IMR-90 (cell line): Measurements from ENCODE around the gene CUL9. TPM values are rescaled to one million over a fixed set of nuclear protein-coding genes. Genes with fewer than 3 reads are reported as not detected.

Source experiments
- ATAC-seq: fragments of 200-7000 bp; cut with Tn5 transposase; 2 replicates; pipeline ENCODE4 v1.9.1; 2020; ENCODE audit warnings: low read depth, mild to moderate bottlenecking, moderate library complexity
- BruUV-seq: library from RNA; stranded (reverse); fragments of 400-500 nt; replicated peaks from 2 replicates; lab custom pipeline; 2021; lab: Mats Ljungman, UMichigan
- CTCF ChIA-PET: fragments of 300-600 bp; formaldehyde crosslinking; extraction: SDS; loops from one replicate; lab custom pipeline; 2021; ENCODE audit warnings: antibody characterized with exemption; lab: Yijun Ruan, JAX
- POLR2A ChIA-PET: fragments of 300-600 bp; sonication (Branson Sonifier 250); formaldehyde crosslinking; loops from one replicate; lab custom pipeline; 2022; ENCODE audit warnings: antibody characterized with exemption; ENCODE audit not compliant: unreplicated experiment; lab: Charles Lee
- DNase-seq: peaks from one replicate; pipeline ENCODE4 v3.0.0; 2013
- H2AFZ ChIP-seq: replicated peaks from 2 replicates; pipeline ENCODE3; 2013; ENCODE audit warnings: low read length, mild to moderate bottlenecking; ENCODE audit not compliant: poor library complexity
- H2AK5ac ChIP-seq: 2 replicates; pipeline ENCODE4 v1.6.1; 2013; ENCODE audit warnings: low read depth, low read length, inconsistent platforms
- H2AK9ac ChIP-seq: replicated peaks from 2 replicates; pipeline ENCODE3; 2013; ENCODE audit warnings: mild to moderate bottlenecking, low read depth, low read length, moderate library complexity; ENCODE audit not compliant: poor library complexity
- H2BK120ac ChIP-seq: 2 replicates; pipeline ENCODE4 v1.6.1; 2013; ENCODE audit warnings: low read depth, low read length, inconsistent platforms
- H2BK15ac ChIP-seq: 3 replicates; pipeline ENCODE4 v1.6.1; 2013; ENCODE audit warnings: low read depth, low read length, inconsistent platforms
- H2BK20ac ChIP-seq: 2 replicates; pipeline ENCODE4 v1.6.1; 2013; ENCODE audit warnings: low read depth, mild to moderate bottlenecking, inconsistent platforms, low read length, moderate library complexity
- H2BK5ac ChIP-seq: 2 replicates; pipeline ENCODE4 v1.6.1; 2013; ENCODE audit warnings: mild to moderate bottlenecking, low read depth, low read length, inconsistent platforms; ENCODE audit not compliant: poor library complexity, severe bottlenecking
- H3K14ac ChIP-seq: replicated peaks from 2 replicates; pipeline ENCODE4 v1.6.1; 2013; ENCODE audit warnings: low read depth, low read length, inconsistent platforms
- H3K18ac ChIP-seq: 2 replicates; pipeline ENCODE4 v1.6.1; 2013; ENCODE audit warnings: low read depth, low read length, control low read depth
- H3K23ac ChIP-seq: 2 replicates; pipeline ENCODE4 v1.6.1; 2013; ENCODE audit warnings: low read depth, low read length, inconsistent platforms
- H3K27ac ChIP-seq: 2 replicates; pipeline ENCODE4 v1.5.1; 2013; ENCODE audit warnings: mild to moderate bottlenecking, control low read depth, low read length; ENCODE audit not compliant: insufficient read depth
- H3K27me3 ChIP-seq: 2 replicates; pipeline ENCODE4 v1.6.1; 2013; ENCODE audit warnings: low read length; ENCODE audit not compliant: control insufficient read depth, insufficient read depth
- H3K36me3 ChIP-seq: 2 replicates; pipeline ENCODE4 v1.6.1; 2013; ENCODE audit warnings: low read length, mixed read lengths; ENCODE audit not compliant: control insufficient read depth, insufficient read depth
- H3K4ac ChIP-seq: 2 replicates; pipeline ENCODE4 v1.6.1; 2013; ENCODE audit warnings: low read depth, low read length, inconsistent platforms
- H3K4me1 ChIP-seq: 2 replicates; pipeline ENCODE4 v1.6.1; 2013; ENCODE audit warnings: low read length, mixed read lengths; ENCODE audit not compliant: control insufficient read depth, insufficient read depth
- H3K4me2 ChIP-seq: 2 replicates; pipeline ENCODE4 v1.6.1; 2013; ENCODE audit warnings: low read depth, mild to moderate bottlenecking, control low read depth, low read length, moderate library complexity
- H3K4me3 ChIP-seq: 2 replicates; pipeline ENCODE4 v1.5.1; 2013; ENCODE audit warnings: low read depth, mild to moderate bottlenecking, control low read depth, low read length, moderate library complexity; ENCODE audit not compliant: insufficient read depth
- H3K56ac ChIP-seq: 2 replicates; pipeline ENCODE4 v1.6.1; 2013; ENCODE audit warnings: low read length, inconsistent platforms; ENCODE audit not compliant: insufficient read depth; ENCODE audit errors: extremely low read depth
- H3K79me1 ChIP-seq, 2 experiments: 2 replicates each; pipeline ENCODE4 v1.6.1; 2013; ENCODE audit warnings: low read length in 2 of 2, inconsistent platforms in 1 of 2, low read depth in 1 of 2
- H3K9ac ChIP-seq: 2 replicates; pipeline ENCODE4 v1.6.1; 2013; ENCODE audit warnings: low read depth, low read length, control low read depth
- H3K9me1 ChIP-seq: 2 replicates; pipeline ENCODE4 v1.6.1; 2013; ENCODE audit warnings: low read length, inconsistent platforms; ENCODE audit not compliant: insufficient read depth
- H3K9me3 ChIP-seq: 2 replicates; pipeline ENCODE4 v1.6.1; 2013; ENCODE audit warnings: low read length; ENCODE audit not compliant: control insufficient read depth, insufficient read depth
- H4K20me1 ChIP-seq: 2 replicates; pipeline ENCODE4 v1.6.1; 2013; ENCODE audit warnings: low read length, inconsistent platforms; ENCODE audit not compliant: insufficient read depth
- H4K5ac ChIP-seq: 2 replicates; pipeline ENCODE4 v1.6.1; 2013; ENCODE audit warnings: mild to moderate bottlenecking, low read depth, low read length, control low read depth
- H4K8ac ChIP-seq, 2 experiments: 2 replicates each; pipeline ENCODE4 v1.6.1; 2013; ENCODE audit warnings: low read depth in 2 of 2, low read length in 2 of 2, control low read depth in 1 of 2, inconsistent platforms in 1 of 2
- H4K91ac ChIP-seq: 2 replicates; pipeline ENCODE4 v1.6.1; 2013; ENCODE audit warnings: low read depth, low read length, inconsistent platforms; ENCODE audit not compliant: insufficient read depth
- BHLHE40 ChIP-seq: fragments of 150-350 bp; IDR thresholded peaks from 2 replicates; pipeline ENCODE4 v1.6.1; 2016; ENCODE audit warnings: mild to moderate bottlenecking, low read depth, low read length
- CEBPB ChIP-seq: IDR thresholded peaks from 2 replicates; pipeline ENCODE4 v1.6.1; 2012; ENCODE audit warnings: low read depth, low read length, improper control_type of control experiment
- ELK1 ChIP-seq: fragments of 150-350 bp; IDR thresholded peaks from 2 replicates; pipeline ENCODE4 v1.6.1; 2016; ENCODE audit warnings: low read depth, mild to moderate bottlenecking, low read length, moderate library complexity, borderline replicate concordance
- FOS ChIP-seq: fragments of 150-350 bp; IDR thresholded peaks from 2 replicates; pipeline ENCODE4 v1.6.1; 2016; ENCODE audit warnings: low read depth, low read length
- MAFK ChIP-seq: IDR thresholded peaks from 2 replicates; pipeline ENCODE4 v1.6.1; 2012; ENCODE audit warnings: low read depth, low read length, improper control_type of control experiment
- MAZ ChIP-seq: IDR thresholded peaks from 2 replicates; pipeline ENCODE4 v1.6.1; 2012; ENCODE audit warnings: low read depth, mild to moderate bottlenecking, low read length, improper control_type of control experiment, moderate library complexity, borderline replicate concordance
- MXI1 ChIP-seq: IDR thresholded peaks from 2 replicates; pipeline ENCODE4 v1.6.1; 2012; ENCODE audit warnings: low read depth, mild to moderate bottlenecking, low read length, moderate library complexity, borderline replicate concordance
- NFE2L2 ChIP-seq: fragments of 150-350 bp; IDR thresholded peaks from 2 replicates; pipeline ENCODE4 v1.6.1; 2016; ENCODE audit warnings: low read depth, mild to moderate bottlenecking, low read length
- POLR2A ChIP-seq: IDR thresholded peaks from 2 replicates; pipeline ENCODE4 v1.6.1; 2012; ENCODE audit warnings: mild to moderate bottlenecking, low read depth, low read length
- RCOR1 ChIP-seq: IDR thresholded peaks from 2 replicates; pipeline ENCODE4 v1.6.1; 2012; ENCODE audit warnings: mild to moderate bottlenecking, low read length, improper control_type of control experiment; ENCODE audit not compliant: insufficient replicate concordance
- WGBS, 2 experiments: methylation state at CpG; one replicate each; pipeline versions ENCODE4 v1.1.5 to v1.1.7; 2013; ENCODE audit warnings: missing lambda C conversion rate in 2 of 2; ENCODE audit not compliant: insufficient read length in 1 of 2; ENCODE audit errors: extremely low coverage in 2 of 2; 5-methylcytosine and 5-hydroxymethylcytosine counted together
- dilution Hi-C: fragments of 300-500 bp; cut with HindIII; formaldehyde crosslinking; loops from one replicate; pipeline ENCODE4 v1.14.3; 2018; ENCODE audit warnings: low sequenced_read_pairs; ENCODE audit not compliant: unreplicated experiment
- in situ Hi-C: fragments of 300-500 bp; cut with MboI; formaldehyde crosslinking; loops from 3 replicates; pipeline ENCODE4 v1.14.3; 2019; ENCODE audit warnings: low sequenced_read_pairs, inconsistent platforms, mixed read lengths
- intact Hi-C: fragments of 100-400 bp; cut with micrococcal nuclease; formaldehyde crosslinking; loops from 2 replicates; pipeline ENCODE4 v1.10.0; 2022
- polyA plus RNA-seq, 3 experiments: library from polyadenylated mRNA; depleted of rRNA; stranded (reverse); fragments of >200 nt; gene quantifications; 2 replicates each; pipeline ENCODE4 v1.2.3, GENCODE V29; 2012; ENCODE audit warnings: low replicate concordance in 1 of 3
- total RNA-seq: library from RNA; depleted of rRNA; stranded (reverse); fragments of >200 nt; gene quantifications from 2 replicates; pipeline ENCODE4 v1.2.3, GENCODE V29; 2012
- TF ChIP-seq, protein P1 (sequence below): conservative IDR thresholded peaks from 2 replicates; pipeline ENCODE4 v1.5.1; 2012; ENCODE audit warnings: mild to moderate bottlenecking, low read depth, low read length, improper control_type of control experiment

CUL9 gene
- total and polyA plus RNA-seq, 2 of the 4 experiments (the other 2 are of a cell fraction): 7.7 to 19.5 TPM

GRCh38 chr6:43141644-43142043 lies 40.4 kb upstream of the CUL9 start:
- H3K27me3 ChIP-seq: no peaks in the 10 kb centered on the region
- H2BK20ac ChIP-seq: no peak overlapping the region
- no peak for DNase-seq
- H2AFZ ChIP-seq: no peak overlapping the region
- CTCF ChIA-PET: no interaction called here
- no peaks in the 10 kb centered on the region for H3K9me3 ChIP-seq
- no peak overlapping the region for H4K5ac ChIP-seq
- no peak overlapping the region for H3K14ac ChIP-seq
- peaks cover 5 to 19% of the 10 kb centered on the region in 2 experiments; a peak in 2 of 4 replicates for H3K79me1 ChIP-seq
- H4K20me1 ChIP-seq: no peaks in the 10 kb centered on the region
- H2AK9ac ChIP-seq: no peak overlapping the region
- H3K4ac ChIP-seq: no peak overlapping the region
- H2BK120ac ChIP-seq: no peak overlapping the region
- no peak overlapping the region for H3K4me2 ChIP-seq
- H4K8ac ChIP-seq: no peak overlapping the region
- peaks cover 10% of the 10 kb centered on the region for H3K4me1 ChIP-seq
- in situ Hi-C loops: loop anchor here (10.0 kb wide), 1 partner anchor 237 kb away; no protein-coding TSS in a partner anchor
- intact Hi-C loops: loop anchor here (2.0 to 5.0 kb wide), 2 partner anchors 89 to 127 kb away; partner anchors contain the start of genes CUL7 and KLHDC3
- dilution Hi-C loops: no loop called here
- 77% methylated on average over 6 of the region's 16 CpGs; no CpG with 5 or more reads in 1 of the 2 experiments for WGBS, 2 experiments
- H2AK5ac ChIP-seq: no peak overlapping the region
- peaks cover 41% of the 10 kb centered on the region for H3K36me3 ChIP-seq
- no peak overlapping the region for H3K4me3 ChIP-seq
- H3K23ac ChIP-seq: no peak overlapping the region
- H3K9me1 ChIP-seq: peaks cover 3% of the 10 kb centered on the region; the same call in 1 of the 2 replicates
- POLR2A ChIA-PET: no interaction called here
- no peak for TF ChIP-seq FOS
- TF ChIP-seq BHLHE40: no peak
- no peak for TF ChIP-seq CEBPB
- TF ChIP-seq ELK1: no peak
- TF ChIP-seq, protein P1, sequence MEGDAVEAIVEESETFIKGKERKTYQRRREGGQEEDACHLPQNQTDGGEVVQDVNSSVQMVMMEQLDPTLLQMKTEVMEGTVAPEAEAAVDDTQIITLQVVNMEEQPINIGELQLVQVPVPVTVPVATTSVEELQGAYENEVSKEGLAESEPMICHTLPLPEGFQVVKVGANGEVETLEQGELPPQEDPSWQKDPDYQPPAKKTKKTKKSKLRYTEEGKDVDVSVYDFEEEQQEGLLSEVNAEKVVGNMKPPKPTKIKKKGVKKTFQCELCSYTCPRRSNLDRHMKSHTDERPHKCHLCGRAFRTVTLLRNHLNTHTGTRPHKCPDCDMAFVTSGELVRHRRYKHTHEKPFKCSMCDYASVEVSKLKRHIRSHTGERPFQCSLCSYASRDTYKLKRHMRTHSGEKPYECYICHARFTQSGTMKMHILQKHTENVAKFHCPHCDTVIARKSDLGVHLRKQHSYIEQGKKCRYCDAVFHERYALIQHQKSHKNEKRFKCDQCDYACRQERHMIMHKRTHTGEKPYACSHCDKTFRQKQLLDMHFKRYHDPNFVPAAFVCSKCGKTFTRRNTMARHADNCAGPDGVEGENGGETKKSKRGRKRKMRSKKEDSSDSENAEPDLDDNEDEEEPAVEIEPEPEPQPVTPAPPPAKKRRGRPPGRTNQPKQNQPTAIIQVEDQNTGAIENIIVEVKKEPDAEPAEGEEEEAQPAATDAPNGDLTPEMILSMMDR: no peak
- TF ChIP-seq MAZ: no peak
- no peak for TF ChIP-seq MAFK
- no peak for TF ChIP-seq MXI1
- TF ChIP-seq POLR2A: no peak
- no peak for TF ChIP-seq NFE2L2
- no peak for TF ChIP-seq RCOR1
- H3K56ac ChIP-seq: no peak overlapping the region
- no peak overlapping the region for H3K27ac ChIP-seq
- no peak overlapping the region for H3K9ac ChIP-seq
- H3K18ac ChIP-seq: no peak overlapping the region
- ATAC-seq: no peak
- H2BK5ac ChIP-seq: no peak overlapping the region
- no peak overlapping the region for H4K91ac ChIP-seq
- H2BK15ac ChIP-seq: no peak overlapping the region
- TSS peak; percentile 24 for BruUV-seq
